Hindlimb muscle (tissue), 1 donor: ENCODE results near the gene DCK. TPM values are rescaled to one million over a fixed set of nuclear protein-coding genes. Genes with fewer than 3 reads are reported as not detected.
"Not testable (repeated sequence)": the region's sequence is repeated elsewhere in the genome, so short reads cannot be mapped to it uniquely, and the experiment has no call there.

Experiments used
- DNase-seq: peaks from one replicate; pipeline ENCODE4 v3.0.0-alpha.2; 2013
- polyA plus RNA-seq: library from polyadenylated mRNA; unstranded; fragments of 120-200 nt; gene quantifications from one replicate; pipeline ENCODE4 v1.2.1, GENCODE V29; 2013; ENCODE audit not compliant: insufficient read length

The DCK gene
- polyA plus RNA-seq, result 22.0 TPM

DNA sequence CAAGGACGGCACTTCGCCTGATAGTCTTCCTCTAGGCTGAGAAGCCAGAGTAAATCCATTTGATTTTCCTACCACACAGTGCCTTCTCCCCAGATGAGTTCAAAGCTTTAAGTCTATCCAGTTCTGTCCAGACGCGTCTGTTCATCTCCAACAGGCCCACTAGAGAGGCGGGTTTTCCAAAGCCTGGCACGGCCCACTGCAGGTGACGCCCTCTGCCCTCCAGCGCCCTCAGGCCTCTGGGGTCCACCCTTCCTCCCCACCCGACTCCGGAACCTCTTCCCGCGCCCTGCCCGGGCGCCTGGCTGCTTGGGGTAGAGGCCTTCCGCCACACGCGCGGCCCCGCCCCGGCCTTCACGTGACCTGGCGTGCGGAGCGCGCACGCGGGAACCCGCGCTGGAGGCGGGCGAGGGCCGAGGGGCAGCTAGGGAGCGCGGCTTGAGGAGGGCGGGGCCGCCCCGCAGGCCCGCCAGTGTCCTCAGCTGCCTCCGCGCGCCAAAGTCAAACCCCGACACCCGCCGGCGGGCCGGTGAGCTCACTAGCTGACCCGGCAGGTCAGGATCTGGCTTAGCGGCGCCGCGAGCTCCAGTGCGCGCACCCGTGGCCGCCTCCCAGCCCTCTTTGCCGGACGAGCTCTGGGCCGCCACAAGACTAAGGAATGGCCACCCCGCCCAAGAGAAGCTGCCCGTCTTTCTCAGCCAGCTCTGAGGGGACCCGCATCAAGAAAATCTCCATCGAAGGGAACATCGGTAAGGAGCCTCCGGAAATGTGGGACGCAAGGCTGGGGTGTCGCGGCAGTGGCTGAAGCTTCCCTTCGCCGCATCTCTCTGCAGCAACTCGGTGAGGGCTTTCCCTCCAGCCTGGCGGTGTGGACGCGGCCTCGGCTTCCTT is at the start of gene DCK:
Gene DCK, plus strand, starts transcription at position 469 of the 888 bp plus-strand sequence. Its CDS starts 187 bp downstream, at position 656.
- DNase-seq, result peak; percentile 96

DNA sequence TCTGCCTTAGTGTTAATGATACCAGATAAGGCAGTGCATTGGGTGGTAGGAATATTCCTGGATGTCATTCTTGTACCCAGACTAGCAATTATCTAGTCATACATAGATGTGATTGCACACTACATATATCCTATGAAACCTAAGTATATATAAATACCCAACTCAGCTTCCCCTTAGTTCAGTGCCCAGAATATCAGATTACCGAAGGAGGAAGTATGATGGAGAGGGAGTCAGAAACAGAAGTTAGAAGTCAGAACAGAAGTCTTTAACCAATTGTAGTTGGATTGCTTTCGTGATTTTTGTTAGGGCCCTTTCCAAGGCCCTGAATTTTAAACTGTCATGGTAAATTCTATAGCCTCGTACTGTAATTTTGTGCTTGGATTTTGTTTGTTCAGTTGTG is 48.4 kb upstream of the DCK start:
- DNase-seq, result no peak

DNA sequence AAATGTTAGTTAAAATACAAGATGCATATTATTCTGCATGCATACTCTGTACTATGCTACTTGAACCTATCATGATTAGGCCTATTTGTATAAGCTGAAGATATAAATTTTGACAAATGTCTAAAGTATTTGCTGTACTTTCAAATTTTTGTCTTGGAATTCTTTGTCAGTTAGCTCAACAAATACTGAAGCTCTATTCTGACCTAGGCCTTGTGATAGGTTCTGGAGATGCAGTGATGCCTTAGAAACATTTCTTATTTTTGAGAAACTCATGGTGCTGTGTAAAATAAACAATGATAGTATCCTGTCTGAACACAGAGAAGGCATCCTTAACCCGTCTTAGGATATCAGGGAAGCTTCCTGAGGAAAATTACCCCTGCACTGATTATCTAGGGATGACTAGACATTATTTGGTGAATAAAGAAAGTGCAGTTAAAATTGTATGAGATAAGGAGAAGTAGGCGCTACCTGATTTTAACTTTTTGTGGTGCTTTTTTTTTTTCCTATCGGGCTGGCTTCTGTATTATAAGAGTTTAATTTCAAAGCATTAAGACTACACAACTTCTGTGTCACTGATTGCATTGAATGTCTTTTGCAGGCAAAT is 47.9 kb upstream of the DCK start:
- no peak for DNase-seq

DNA sequence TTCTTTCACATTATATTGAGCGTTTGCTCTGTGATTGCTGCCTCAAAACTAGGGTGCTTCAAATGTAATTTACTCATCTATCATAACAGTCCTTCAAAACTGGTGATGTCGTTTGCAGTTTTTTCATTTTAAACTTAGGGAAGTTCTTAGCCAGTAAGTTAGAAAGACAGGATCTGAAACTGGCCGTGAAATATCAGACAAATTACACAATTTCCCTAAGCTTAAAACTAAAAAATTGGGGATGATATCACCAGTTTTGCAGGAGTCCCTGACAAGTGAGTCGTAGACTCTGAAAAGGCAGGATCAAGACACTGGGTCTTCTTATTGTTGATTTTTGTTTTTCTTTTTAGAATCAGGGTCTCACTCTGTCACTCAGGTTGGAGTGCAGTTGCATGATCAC is 46.5 kb upstream of the DCK start:
- DNase-seq, result no peak

DNA sequence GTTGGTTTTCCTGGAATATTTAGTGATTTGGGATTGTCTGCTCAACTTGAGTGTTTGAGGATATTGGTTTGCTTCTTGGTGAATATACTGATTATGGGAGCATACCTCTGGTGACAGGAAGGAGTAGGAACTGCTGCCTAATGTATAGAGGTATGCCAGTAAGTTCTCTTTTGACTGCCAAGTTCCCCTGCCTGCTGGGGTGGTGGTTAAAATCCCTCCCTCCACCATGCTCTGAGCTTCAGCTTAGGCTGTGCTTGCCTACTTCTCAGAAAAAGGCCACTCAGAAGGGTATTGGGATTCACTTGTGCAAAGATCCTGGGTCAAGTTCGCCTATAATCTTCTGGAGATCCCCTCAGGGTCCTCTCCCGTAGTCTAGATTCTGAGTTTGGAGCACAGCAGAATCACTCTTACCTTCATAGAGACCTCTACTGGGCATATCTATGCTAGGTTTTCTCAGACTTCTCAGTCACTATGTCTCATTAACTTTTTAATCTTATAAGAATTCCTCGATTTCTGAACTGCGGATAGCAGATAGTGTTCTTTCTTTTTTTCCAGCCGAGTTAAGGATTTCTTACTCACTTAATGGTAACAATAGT is 44.7 kb upstream of the DCK start:
- DNase-seq, result no peak

DNA sequence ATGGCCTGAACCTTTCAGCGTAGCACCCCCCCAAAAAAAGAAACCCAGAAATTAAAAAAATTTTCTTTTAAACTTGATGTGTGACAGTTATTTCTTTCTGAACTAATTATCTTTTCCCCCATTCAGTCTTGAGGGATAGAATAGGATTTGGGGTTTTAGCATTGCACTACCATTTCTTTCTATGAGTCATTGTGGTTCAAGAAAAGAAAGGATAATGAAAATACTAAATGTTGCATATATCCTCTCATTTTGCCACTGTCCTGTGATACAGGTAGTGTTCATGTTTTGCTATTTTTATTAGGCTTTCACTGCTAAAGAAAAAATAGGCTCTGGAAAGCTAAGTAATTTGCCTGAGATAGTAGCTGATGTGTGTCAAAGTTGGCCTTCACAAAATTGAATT is 39.4 kb upstream of the DCK start:
- no peak for DNase-seq

DNA sequence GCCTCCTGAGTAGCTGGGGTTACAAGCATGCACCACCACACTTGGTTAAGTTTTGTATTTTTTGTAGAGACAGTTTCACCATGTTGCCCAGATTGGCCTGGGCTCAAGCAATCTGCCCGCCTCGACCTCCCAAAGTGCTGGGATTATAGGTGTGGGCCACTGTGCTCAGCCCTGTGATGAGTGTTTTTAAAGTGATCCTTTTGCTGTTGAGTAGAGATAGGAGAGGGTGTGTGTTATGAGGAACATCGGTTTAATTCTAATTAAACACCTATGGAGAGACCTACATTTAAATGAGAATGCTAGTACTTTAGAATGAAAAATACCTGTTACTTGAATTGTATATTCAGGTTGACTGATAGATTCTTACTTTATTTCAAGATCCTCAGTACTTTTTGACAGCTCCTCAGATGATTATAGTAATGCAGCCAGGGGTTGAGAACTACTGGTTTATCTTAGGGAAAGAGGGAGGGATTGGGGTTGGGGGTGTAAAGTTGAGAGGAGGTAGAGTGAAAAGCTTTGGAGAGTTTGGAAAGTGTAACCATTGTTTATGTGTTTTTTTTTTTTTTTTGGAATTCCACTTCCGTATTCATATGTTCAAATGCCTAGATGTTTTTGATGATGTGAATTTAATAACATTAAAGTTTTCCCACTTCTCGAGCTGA is 36.8 kb upstream of the DCK start:
- no peak for DNase-seq

DNA sequence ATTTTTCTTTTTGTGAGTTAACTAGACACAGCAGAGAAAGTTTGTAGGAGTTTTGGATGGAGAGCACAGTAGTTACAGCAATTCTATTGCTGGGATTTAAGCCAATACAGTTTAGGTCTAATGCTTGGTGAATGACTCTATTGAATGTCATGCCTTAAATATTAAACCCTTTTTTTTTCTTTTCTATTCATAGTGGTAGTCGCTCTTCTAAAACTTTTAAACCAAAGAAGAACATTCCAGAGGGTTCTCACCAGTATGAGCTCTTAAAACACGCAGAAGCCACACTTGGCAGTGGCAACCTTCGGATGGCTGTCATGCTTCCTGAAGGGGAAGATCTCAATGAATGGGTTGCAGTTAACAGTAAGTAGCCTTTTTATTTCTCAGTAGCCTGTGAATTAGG is 34.8 kb upstream of the DCK start:
- DNase-seq, result no peak

DNA sequence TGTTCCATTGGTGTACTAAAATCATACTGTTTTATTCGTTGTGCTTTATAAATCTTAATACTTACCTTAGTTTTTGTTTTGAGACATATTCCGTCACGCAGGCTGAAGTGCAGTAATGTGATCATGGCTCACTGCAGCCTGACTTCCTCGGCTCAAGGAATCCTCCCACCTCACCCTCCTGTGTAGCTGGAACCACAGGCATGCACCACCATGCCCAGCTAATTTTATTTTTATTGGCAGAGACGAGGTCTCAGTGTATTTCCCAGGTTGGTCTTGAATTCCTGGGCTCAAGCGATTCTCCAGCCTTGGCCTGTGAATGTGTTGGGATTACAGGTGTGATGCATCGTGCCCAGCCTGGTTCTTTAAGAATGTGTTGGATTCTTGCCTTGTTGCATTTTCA is 24.4 kb upstream of the DCK start:
- DNase-seq, result no peak

DNA sequence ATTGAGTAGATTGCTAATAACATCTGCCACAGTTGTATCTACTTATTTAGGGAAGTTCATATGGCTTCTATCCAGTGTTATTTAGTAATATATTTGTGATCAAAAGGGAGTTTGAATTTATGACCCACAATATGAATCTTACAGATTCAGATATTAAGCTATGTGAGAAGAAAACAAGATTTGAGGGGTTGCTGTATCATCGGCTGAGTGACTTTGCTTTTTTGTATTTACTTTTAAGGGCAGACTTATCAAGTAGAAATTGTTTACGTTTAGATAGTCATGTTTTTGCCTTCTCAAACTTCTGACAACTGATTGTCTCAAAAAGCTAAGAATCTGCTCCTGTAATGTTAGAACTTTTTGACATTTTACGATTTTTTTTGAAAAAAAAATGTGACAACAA is 17.2 kb upstream of the DCK start:
- no peak for DNase-seq

DNA sequence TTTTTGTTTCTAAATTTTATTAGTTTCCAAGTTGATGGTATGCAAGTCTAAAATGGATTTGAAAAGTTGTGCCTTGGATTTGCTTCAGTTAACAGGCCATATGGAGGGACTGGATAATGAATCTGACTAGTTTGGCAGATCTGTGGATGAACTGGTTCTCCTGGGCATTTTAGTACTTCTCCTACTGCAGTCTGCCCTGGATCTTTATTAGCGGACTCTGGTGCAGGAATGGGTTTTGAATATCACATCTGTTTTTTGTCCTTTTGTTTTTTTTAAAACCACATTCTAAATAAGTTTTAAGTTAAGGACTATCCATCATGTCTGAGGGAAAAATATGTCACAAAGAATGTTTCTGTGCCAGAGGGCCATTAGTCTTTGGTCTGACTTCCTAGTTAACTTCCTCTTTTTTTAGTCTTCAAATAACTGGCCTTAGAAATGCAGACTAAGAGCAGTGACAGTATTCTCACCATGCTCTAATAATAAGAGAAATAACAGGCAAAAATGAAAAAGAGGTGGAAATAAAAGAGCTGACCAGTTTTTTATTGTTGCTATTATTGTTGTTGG is 13.9 kb upstream of the DCK start:
- no peak for DNase-seq

DNA sequence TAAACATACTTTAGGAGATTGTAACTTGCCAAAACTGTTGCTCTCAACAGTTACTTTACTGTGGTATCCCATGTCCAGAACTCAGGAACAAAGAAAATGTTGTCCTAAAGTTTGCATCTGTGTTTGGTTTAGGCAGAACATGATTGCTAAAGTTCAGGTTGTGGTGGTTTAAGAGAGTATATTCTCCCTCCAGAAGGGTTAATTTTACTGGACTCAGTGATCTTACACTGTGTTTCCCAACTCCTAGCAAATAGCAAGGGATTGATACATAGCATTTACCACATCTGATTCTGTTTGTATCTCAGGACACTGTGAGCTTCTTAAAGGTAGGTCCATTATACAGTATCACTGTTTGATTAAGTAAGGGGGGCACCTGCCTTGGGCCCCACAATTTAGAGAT is 13.3 kb upstream of the DCK start:
- DNase-seq, result no peak

DNA sequence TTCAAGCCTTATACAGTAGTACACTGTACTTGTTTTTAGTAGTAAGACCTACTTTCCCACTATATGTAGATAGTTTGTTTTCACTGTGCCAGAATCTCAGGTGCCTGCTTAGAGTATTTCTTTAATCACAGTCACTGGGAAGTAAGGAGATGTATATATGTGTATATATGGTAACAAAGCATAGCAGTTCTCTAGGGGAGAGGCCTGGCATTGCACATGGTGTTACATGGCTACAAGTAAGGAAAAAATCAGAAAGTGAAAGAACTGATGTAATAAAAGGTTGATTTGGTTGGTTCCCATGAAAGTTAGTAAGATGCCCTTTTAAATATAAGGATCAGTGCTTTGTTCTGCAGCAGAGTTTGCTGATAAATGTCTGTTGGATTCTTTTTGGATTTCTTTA is 9.3 kb upstream of the DCK start:
- DNase-seq, result no peak

DNA sequence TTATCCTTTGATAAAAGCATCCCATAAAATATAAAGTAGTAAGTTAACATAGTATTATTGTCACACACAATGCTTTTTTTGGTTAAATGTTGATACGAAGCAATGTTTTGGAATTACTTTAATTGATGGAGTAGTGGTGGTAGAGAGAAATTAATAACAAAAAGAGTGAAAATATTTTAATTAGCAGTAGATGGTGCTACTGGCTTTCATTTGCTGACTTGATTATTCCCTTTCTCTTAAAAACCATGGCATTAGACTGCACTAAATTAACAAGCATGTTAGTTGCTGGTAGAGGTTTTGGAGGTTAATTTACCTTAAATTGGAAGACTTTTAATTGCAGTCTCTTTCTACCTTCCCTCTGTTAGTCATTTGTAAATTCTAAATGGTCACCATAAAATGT is 8.9 kb upstream of the DCK start:
- no peak for DNase-seq

DNA sequence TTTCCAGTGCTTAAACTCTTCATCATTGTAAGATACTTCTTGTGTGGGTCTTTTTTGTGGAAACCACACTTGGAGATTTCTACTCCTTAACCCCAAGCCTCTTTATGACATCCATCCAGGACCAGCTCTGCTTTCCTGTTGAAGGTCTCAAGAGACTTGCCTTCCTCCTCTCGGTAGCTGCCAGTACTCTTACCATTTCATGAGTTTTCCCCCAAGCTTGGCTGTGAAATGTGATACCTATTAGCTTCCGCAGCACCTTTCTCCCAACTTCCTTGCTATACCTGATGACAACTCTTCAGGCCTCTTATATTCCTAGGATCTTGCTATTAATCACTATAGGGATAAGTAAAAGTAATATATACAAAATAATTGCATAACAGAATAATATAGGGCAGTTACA is 1.9 kb upstream of the DCK start:
- DNase-seq, result no peak

DNA sequence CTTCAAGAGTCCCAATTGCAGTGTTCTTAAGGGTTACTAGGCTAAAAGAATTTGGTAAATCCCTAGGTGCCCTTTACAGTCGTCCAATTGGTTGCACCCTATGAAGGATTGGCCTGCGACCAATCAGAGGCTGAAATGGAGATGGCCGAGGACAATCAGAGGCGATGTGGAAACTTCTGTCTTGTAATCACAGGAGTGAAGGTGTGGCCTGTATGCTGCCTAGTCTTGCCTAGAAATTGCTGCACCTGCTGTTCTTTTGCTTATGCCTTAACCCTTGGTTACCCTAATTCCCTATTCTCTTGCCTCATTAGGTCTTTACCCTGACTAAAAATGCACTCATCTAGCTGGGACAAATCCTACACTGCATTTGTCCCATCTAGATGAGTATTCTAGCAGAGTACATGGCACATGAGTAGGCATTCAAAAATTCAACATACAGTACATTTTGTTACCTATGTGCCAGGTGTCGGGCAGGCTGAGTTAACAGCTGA is 1.0 kb upstream of the DCK start:
- DNase-seq, result no peak

DNA sequence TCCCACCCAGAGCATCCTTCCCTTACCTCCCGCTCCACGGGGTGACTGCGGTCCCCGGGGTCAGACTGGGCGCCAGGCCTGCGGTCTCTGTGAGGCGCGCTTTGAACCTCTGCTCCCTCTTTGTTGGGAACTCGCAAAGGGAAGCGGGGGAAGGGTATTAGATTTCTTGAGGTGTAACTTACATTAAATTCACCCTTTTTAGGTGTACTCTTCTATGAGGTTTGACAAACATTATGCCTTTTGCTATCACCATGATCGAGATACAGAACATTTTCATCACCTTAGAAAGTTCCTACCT is 569 bp downstream of the DCK start:
- no peak for DNase-seq

DNA sequence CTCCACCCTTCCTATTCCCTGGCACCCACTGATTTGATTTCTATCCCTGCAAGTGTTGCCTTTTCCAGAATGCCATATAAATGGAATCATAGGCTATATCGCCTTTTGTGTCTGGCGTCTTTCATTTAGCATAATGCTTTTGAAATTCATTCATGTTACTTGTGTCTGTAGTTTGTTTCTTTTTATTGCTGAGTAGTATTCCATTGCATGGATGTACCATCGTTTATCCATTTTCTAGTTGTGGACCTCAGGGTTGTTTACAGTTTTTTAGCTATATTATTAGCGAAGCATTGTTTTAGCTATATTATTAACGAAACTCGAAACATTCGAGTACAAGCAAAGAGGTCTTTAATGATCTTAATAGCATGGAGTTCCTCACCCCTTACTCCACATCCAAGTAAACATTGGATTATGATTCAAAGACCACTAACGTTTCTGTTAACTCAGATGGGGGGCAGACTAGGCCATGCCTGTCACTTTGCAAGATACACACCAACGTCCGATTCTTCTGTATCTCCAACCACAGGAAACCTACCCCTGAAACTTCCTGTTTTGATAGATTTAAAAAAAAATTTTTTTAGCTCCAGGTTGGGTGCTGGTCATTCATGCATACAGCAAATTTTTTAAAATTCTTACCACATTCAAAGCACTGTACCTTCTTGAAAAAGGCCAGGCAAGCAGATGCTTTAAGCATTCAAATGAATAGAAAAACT is 1.1 kb downstream of the DCK start:
- DNase-seq, result no peak

DNA sequence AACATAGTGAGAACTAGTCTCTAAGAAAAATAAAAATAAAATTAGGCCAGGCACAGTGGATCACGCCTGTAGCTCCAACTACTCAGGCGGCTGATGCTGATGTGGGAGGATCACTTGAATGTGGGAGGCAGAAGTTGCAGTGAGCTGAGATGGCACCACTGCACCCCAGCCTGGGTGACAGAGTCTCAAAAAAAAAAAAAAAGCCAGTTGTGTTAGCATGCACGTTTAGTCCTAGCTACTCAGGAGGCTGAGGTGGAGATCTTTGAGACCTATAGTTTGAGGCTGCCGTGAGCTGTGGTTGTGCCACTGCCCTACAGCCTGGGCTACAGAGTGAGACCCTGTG is 2.5 kb downstream of the DCK start:
- DNase-seq, result no peak

DNA sequence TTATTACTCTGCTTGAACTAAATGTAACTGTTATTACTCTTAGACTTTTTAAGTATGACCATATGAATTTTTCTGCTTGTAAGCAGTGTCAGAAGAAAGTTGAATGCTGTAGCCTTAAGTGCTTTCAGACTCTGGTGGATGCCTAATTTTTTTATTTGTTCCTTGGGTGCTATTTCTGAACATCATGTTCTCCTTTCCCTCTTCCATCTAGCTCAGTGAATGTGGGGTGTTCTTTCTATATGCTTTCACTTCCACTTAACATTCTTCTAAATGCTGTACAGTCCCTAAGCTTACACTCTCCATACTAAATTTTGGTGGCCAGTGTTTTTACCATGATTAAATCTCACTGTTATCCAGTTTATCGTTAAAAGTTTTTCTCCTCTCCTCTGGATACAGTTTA is 3.6 kb downstream of the DCK start:
- DNase-seq, result no peak

DNA sequence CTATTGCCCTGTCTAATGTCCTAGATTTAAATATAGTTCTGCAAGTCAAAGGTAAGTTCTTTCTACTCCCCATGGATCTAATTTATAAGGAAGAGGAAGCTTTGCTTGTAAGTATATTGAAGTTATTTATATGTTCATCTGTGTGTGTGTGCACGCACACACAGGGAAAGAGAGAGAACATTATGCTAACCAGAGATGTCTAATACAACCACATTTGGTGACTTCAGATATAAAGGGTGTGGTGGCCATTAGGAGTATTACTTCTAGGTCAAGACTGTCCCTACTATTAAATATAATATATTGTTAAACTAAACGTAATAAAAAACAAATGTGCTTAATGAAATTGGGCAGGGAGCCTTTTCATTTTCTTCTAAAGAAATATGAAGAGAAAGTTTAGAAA is 4.1 kb downstream of the DCK start:
- no peak for DNase-seq

DNA sequence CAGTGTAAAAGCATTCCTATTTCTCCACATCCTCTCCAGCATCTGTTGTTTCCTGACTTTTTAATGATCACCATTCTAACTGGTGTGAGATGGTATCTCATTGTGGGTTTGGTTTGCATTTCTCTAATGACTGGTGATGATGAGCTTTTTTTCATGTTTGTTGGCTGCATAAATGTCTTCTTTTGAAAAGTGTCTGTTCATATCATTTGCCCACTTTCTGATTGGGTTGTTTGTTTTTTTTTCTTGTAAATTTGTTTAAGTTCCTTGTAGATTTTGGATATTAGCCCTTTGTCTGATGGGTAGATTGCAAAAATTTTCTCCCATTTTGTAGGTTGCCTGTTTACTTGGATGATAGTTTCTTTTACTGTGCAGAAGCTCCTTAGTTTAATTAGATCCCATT is 6.2 kb downstream of the DCK start:
- not testable (repeated sequence) for DNase-seq

DNA sequence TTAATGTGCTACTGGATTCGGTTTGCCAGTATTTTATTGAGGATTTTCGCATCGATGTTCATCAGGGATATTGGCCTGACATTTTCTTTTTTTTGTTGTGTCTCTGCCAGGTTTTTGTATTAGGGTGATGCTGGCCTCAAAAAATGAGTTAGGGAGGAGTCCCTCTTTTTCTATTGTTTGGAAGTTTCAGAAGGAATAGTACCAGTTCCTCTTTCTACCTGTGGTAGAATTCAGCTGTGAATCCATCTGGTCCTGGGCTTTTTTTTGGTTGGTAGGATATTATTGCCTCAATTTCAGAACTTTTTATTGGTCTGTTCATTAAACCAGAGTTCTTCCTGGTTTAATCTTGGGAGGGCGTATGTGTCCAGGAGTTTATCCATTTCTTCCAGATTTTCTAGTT is 7.9 kb downstream of the DCK start:
- DNase-seq, result not testable (repeated sequence)
